Tibial nerve (tissue), 4 donors: ENCODE measurements around the gene CPSF7.

ENCODE experiments used
- EP300 ChIP-seq, 2 donors: sonication (generic); formaldehyde crosslinking; IDR thresholded peaks; one replicate each; pipeline ENCODE4 v1.6.1; 2017; ENCODE audit warnings: antibody characterized with exemption in 2 of 2, mild to moderate bottlenecking in 1 of 2
- POLR2A ChIP-seq, 2 donors: fragments of 450-650 bp; IDR thresholded peaks; one replicate each; pipeline ENCODE4 v1.6.1; 2017; ENCODE audit warnings: antibody characterized with exemption in 2 of 2, mild to moderate bottlenecking in 2 of 2, moderate library complexity in 2 of 2
- TF ChIP-seq, protein P1 (sequence below), 5 experiments: fragments of 200-600 bp in 3 of 5; fragments of 450-650 bp in 2 of 5; sonication (generic) in 3 of 5; IDR thresholded peaks; one replicate each; pipeline ENCODE4 v1.5.1; 2016 to 2019; ENCODE audit warnings: antibody characterized with exemption in 5 of 5, mild to moderate bottlenecking in 3 of 5, moderate library complexity in 2 of 5

DNA sequence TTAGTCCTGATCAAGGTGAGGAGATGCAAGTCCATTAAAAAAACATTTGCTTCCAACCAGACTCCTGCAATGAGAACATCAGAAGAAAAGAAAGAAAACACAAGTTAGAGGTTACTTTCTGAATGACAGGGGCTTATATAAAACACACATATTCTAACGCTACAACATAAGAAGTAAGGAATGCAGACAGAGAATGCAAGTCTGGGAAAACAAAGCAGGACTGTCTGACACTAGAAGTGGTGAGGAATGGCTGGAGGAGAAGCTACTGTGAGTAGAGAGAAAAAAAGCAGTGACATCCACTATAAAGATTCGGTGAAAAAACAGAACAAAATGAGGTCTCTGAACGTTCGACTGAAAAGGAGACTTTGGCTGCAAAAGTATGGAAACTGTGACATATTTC, 25.1 kb downstream of the CPSF7 start:
- TF ChIP-seq POLR2A (IDR thresholded peaks at IDR 0.05) (no peak), EP300 (IDR thresholded peaks at IDR 0.05) (no peak)
- TF ChIP-seq, protein P1, sequence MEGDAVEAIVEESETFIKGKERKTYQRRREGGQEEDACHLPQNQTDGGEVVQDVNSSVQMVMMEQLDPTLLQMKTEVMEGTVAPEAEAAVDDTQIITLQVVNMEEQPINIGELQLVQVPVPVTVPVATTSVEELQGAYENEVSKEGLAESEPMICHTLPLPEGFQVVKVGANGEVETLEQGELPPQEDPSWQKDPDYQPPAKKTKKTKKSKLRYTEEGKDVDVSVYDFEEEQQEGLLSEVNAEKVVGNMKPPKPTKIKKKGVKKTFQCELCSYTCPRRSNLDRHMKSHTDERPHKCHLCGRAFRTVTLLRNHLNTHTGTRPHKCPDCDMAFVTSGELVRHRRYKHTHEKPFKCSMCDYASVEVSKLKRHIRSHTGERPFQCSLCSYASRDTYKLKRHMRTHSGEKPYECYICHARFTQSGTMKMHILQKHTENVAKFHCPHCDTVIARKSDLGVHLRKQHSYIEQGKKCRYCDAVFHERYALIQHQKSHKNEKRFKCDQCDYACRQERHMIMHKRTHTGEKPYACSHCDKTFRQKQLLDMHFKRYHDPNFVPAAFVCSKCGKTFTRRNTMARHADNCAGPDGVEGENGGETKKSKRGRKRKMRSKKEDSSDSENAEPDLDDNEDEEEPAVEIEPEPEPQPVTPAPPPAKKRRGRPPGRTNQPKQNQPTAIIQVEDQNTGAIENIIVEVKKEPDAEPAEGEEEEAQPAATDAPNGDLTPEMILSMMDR (IDR thresholded peaks at IDR 0.05), result no peak
